Hepatocyte (in vitro differentiated cells): Measurements from ENCODE around the gene GRIK2. TPM values are rescaled to one million over a fixed set of nuclear protein-coding genes. Genes with fewer than 3 reads are reported as not detected.
"Not testable (repeated sequence)": the region's sequence is repeated elsewhere in the genome, so short reads cannot be mapped to it uniquely, and the experiment has no call there.

Experiments
- DNase-seq: peaks from one replicate; pipeline ENCODE4 v3.0.0-alpha.2; 2016; ENCODE audit warnings: low spot score
- H2AFZ ChIP-seq: fragments of 200-600 bp; sonication (generic); 2 replicates; pipeline ENCODE4 v1.6.0; 2016; ENCODE audit warnings: antibody characterized with exemption, mild to moderate bottlenecking
- H3K27ac ChIP-seq: fragments of 200-600 bp; sonication (generic); 2 replicates; pipeline ENCODE4 v1.5.1; 2016; ENCODE audit warnings: mild to moderate bottlenecking
- H3K27me3 ChIP-seq: fragments of 200-600 bp; sonication (generic); 2 replicates; pipeline ENCODE4 v1.6.1; 2016
- H3K36me3 ChIP-seq: fragments of 200-600 bp; sonication (generic); replicated peaks from 2 replicates; pipeline ENCODE4 v1.5.1; 2016; ENCODE audit warnings: low read depth; ENCODE audit not compliant: insufficient read depth
- H3K4me1 ChIP-seq: fragments of 200-600 bp; sonication (generic); 2 replicates; pipeline ENCODE4 v1.5.1; 2016; ENCODE audit warnings: mild to moderate bottlenecking, moderate library complexity; ENCODE audit not compliant: insufficient read depth
- H3K4me2 ChIP-seq: fragments of 200-600 bp; sonication (generic); 2 replicates; pipeline ENCODE4 v1.6.0; 2016
- H3K4me3 ChIP-seq: fragments of 200-600 bp; sonication (generic); 2 replicates; pipeline ENCODE4 v1.5.1; 2016; ENCODE audit warnings: mild to moderate bottlenecking
- H3K79me2 ChIP-seq: fragments of 200-600 bp; sonication (generic); 2 replicates; pipeline ENCODE4 v1.6.0; 2017; ENCODE audit warnings: mild to moderate bottlenecking
- H3K9me2 ChIP-seq: fragments of 200-600 bp; sonication (generic); replicated peaks from 2 replicates; pipeline ENCODE4 v1.6.0; 2017; ENCODE audit warnings: mild to moderate bottlenecking; ENCODE audit not compliant: insufficient read depth
- H3K9me3 ChIP-seq: fragments of 200-600 bp; sonication (generic); 2 replicates; pipeline ENCODE4 v1.5.1; 2016; ENCODE audit warnings: low read depth, mild to moderate bottlenecking
- H4K20me1 ChIP-seq: fragments of 200-600 bp; sonication (generic); 2 replicates; pipeline ENCODE4 v1.6.0; 2016; ENCODE audit warnings: mild to moderate bottlenecking; ENCODE audit not compliant: insufficient read depth, poor library complexity, severe bottlenecking
- CTCF ChIP-seq: fragments of 200-600 bp; sonication (generic); IDR thresholded peaks from 2 replicates; pipeline ENCODE4 v1.5.1; 2016; ENCODE audit warnings: antibody characterized with exemption, mild to moderate bottlenecking; ENCODE audit not compliant: poor library complexity
- EZH2 ChIP-seq: fragments of 200-600 bp; sonication (generic); IDR thresholded peaks from 2 replicates; pipeline ENCODE4 v1.6.1; 2016; ENCODE audit warnings: antibody characterized with exemption, mild to moderate bottlenecking, borderline replicate concordance
- EZH2phosphoT487 ChIP-seq: fragments of 200-600 bp; sonication (generic); IDR thresholded peaks from one replicate; pipeline ENCODE4 v1.6.1; 2018; ENCODE audit warnings: antibody characterized with exemption, mild to moderate bottlenecking, low read depth, moderate library complexity; ENCODE audit not compliant: unreplicated experiment, severe bottlenecking
- WGBS: methylation state at CpG from one replicate; pipeline ENCODE4 v1.1.6; 2016; ENCODE audit warnings: low lambda C conversion rate; ENCODE audit errors: missing lambda C conversion rate; 5-methylcytosine and 5-hydroxymethylcytosine counted together
- polyA plus RNA-seq: library from polyadenylated mRNA; unstranded; fragments of >200 nt; fragmentation: Nextera tagmentation; extraction: Ambion mirVana; gene quantifications from 2 replicates; pipeline ENCODE4 v1.2.1, GENCODE V29; 2016
- total RNA-seq: library from RNA; depleted of rRNA; stranded (reverse); fragments of >200 nt; gene quantifications from 2 replicates; pipeline ENCODE4 v1.2.3, GENCODE V29; 2014

The GRIK2 gene
- total and polyA plus RNA-seq, 2 experiments from 2014 or later: 5.8 to 6.2 TPM

GRCh38 chr6:101614774-101615173 lies 221.3 kb downstream of the GRIK2 start:
- TF ChIP-seq EZH2: no peak
- H2AFZ ChIP-seq: no peak overlapping the region
- no peaks in the 10 kb centered on the region for H3K9me2 ChIP-seq
- no peaks in the 10 kb centered on the region for H3K9me3 ChIP-seq
- no peaks in the 10 kb centered on the region for H3K36me3 ChIP-seq
- H3K27me3 ChIP-seq: no peaks in the 10 kb centered on the region
- H3K4me3 ChIP-seq: no peak overlapping the region
- 27% methylated on average over 1 of the region's 1 CpG for WGBS
- no peaks in the 10 kb centered on the region for H3K4me1 ChIP-seq
- no peak for DNase-seq
- no peaks in the 10 kb centered on the region for H3K79me2 ChIP-seq
- no peak overlapping the region for H3K4me2 ChIP-seq
- no peaks in the 10 kb centered on the region for H4K20me1 ChIP-seq
- H3K27ac ChIP-seq: no peak overlapping the region

GRCh38 chr6:101626269-101626668 lies 232.8 kb downstream of the GRIK2 start:
- Histone ChIP-seq H3K4me1 (no peaks in the 10 kb centered on the region), H4K20me1 (no peaks in the 10 kb centered on the region), H3K27ac (no peak overlapping the region), H3K4me2 (no peak overlapping the region), H3K4me3 (no peak overlapping the region), H3K9me2 (no peaks in the 10 kb centered on the region), H3K36me3 (no peaks in the 10 kb centered on the region), H3K27me3 (no peaks in the 10 kb centered on the region), H3K79me2 (no peaks in the 10 kb centered on the region), H3K9me3 (no peaks in the 10 kb centered on the region), H2AFZ (no peak overlapping the region)
- no peak for DNase-seq
- no peak for TF ChIP-seq CTCF
- no peak for TF ChIP-seq EZH2
- no peak for TF ChIP-seq EZH2phosphoT487
- WGBS: 82% methylated on average over 6 of the region's 6 CpGs

- no peaks in the 10 kb centered on the region for H3K9me2 ChIP-seq
- H3K27me3 ChIP-seq: no peaks in the 10 kb centered on the region
- H4K20me1 ChIP-seq: no peaks in the 10 kb centered on the region
- no peak overlapping the region for H3K4me2 ChIP-seq
- no peak for TF ChIP-seq CTCF
- no peak for TF ChIP-seq EZH2
- H3K79me2 ChIP-seq: no peaks in the 10 kb centered on the region
- H3K4me1 ChIP-seq: no peaks in the 10 kb centered on the region
- no peaks in the 10 kb centered on the region for H3K36me3 ChIP-seq
- no peak overlapping the region for H3K4me3 ChIP-seq
- DNase-seq: no peak
- no peak overlapping the region for H3K27ac ChIP-seq
- whole genome bisulfite sequencing: 78% methylated on average over 2 of the region's 2 CpGs
- no peak overlapping the region for H2AFZ ChIP-seq
- H3K9me3 ChIP-seq: no peaks in the 10 kb centered on the region
These were observed 237.4 kb downstream of the GRIK2 start for GRCh38 chr6:101630941-101631340.

GRCh38 chr6:101633081-101633480 lies 239.6 kb downstream of the GRIK2 start:
- no peaks in the 10 kb centered on the region for H3K9me2 ChIP-seq
- TF ChIP-seq CTCF: no peak
- no peak overlapping the region for H2AFZ ChIP-seq
- WGBS: 95% methylated on average over 3 of the region's 3 CpGs
- no peaks in the 10 kb centered on the region for H3K9me3 ChIP-seq
- H3K4me1 ChIP-seq: no peaks in the 10 kb centered on the region
- H3K27ac ChIP-seq: no peak overlapping the region
- no peaks in the 10 kb centered on the region for H4K20me1 ChIP-seq
- H3K79me2 ChIP-seq: no peaks in the 10 kb centered on the region
- H3K36me3 ChIP-seq: no peaks in the 10 kb centered on the region
- H3K4me2 ChIP-seq: no peak overlapping the region
- DNase-seq: no peak
- H3K4me3 ChIP-seq: no peak overlapping the region
- no peaks in the 10 kb centered on the region for H3K27me3 ChIP-seq

GRCh38 chr6:101638865-101639264 lies 245.4 kb downstream of the GRIK2 start:
- H3K9me2 ChIP-seq, H3K27me3 ChIP-seq, H3K4me3 ChIP-seq, H3K79me2 ChIP-seq, H3K36me3 ChIP-seq, H3K27ac ChIP-seq, DNase-seq, H3K9me3 ChIP-seq, H4K20me1 ChIP-seq, H3K4me1 ChIP-seq, H2AFZ ChIP-seq, H3K4me2 ChIP-seq: not testable (repeated sequence)
- WGBS: 88% methylated on average over 11 of the region's 11 CpGs
